Naive thymus-derived CD8-positive, alpha-beta T cell (primary cell): Measurements from ENCODE around the gene PLBD1. TPM values are rescaled to one million over a fixed set of nuclear protein-coding genes. Genes with fewer than 3 reads are reported as not detected.

Experiments
- ATAC-seq, 2 donors: fragments of 150-1000 bp; cut with Tn5 transposase in 1 of 2; sonication (Bioruptor Pico), chemical (Tn5 transposase) in 1 of 2; 1 replicate in 1 of 2; 2 replicates in 1 of 2; pipeline ENCODE4 v1.10.0; 2021; ENCODE audit warnings: mild to moderate bottlenecking in 2 of 2, moderate library complexity in 2 of 2
- POLR2A ChIA-PET: fragments of 350-600 bp; sonication (Branson Sonifier 250); formaldehyde crosslinking; loops from one replicate; lab custom pipeline; 2021; ENCODE audit warnings: antibody characterized with exemption; lab: Charles Lee
- DNase-seq, 10 donors: peaks; one replicate each; pipeline versions ENCODE4 v3.0.0 to v3.0.0-alpha.2; 2020 to 2022
- H3K27ac Mint-ChIP-seq, 10 donors: one replicate each; pipeline ENCODE4 v1.8.0; 2020 to 2022; ENCODE audit warnings: mild to moderate bottlenecking in 10 of 10, mixed read lengths in 10 of 10, moderate library complexity in 4 of 10, inconsistent platforms in 1 of 10
- H3K27me3 Mint-ChIP-seq, 5 donors: one replicate each; pipeline ENCODE4 v1.8.0; 2021 to 2022; ENCODE audit warnings: mixed read lengths in 5 of 5
- H3K36me3 Mint-ChIP-seq, 3 donors: one replicate each; pipeline ENCODE4 v1.8.0; 2020 to 2022; ENCODE audit warnings: mixed read lengths in 3 of 3, mild to moderate bottlenecking in 2 of 3, inconsistent platforms in 1 of 3
- H3K4me1 Mint-ChIP-seq, 4 donors: one replicate each; pipeline ENCODE4 v1.8.0; 2021 to 2022; ENCODE audit warnings: mixed read lengths in 4 of 4
- H3K4me3 Mint-ChIP-seq, 10 donors: one replicate each; pipeline ENCODE4 v1.8.0; 2020 to 2022; ENCODE audit warnings: mild to moderate bottlenecking in 10 of 10, mixed read lengths in 10 of 10, moderate library complexity in 6 of 10, inconsistent platforms in 1 of 10
- H3K9me3 Mint-ChIP-seq, 9 donors: one replicate each; pipeline ENCODE4 v1.8.0; 2020 to 2022; ENCODE audit warnings: mixed read lengths in 9 of 9, mild to moderate bottlenecking in 3 of 9, inconsistent platforms in 1 of 9, moderate library complexity in 1 of 9
- polyA plus RNA-seq, 3 donors: library from polyadenylated mRNA; unstranded; fragments of 300-500 nt; fragmentation: Illumina TruSeq; gene quantifications; one replicate each; pipeline ENCODE4 v1.2.3, GENCODE V29; 2021
- total RNA-seq, 8 experiments: library from RNA in 2 of 8; stranded (reverse) in 2 of 8; gene quantifications; one replicate each; pipeline ENCODE4 v1.2.3 and lab custom pipeline; 2021 to 2026

Gene PLBD1
- total and polyA plus RNA-seq, 5 experiments from 2014 or later: 0.25 to 1.2 (median 0.84) TPM; not detected in 1

DNA sequence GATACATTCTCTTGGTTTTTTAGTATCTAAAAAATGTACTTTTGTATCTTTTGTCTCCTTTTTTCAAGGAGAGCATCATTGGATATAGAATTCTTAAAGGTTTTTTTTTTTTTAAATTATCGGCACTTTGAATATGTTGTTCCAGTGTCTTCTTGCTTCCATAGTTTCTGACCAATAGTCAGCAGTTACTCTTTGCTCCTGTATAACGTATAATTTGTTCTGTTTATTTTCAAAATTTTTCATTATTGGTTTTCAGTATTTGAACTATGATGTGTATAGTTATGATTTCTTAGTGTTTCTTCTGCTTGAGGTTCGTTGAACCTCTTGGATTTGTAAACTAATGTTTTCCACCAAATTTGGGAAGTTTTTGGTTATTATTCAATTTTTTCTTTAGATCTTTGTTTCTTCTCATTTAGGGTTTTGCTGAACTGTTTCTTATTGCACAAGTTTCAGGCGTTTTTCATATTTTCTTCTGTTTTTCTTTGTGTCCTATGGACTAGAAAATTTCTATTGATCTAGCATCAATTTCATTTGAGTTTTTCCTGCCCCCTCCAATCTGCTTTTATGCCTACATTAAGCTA lies 93.9 kb downstream of the PLBD1 start:
- H3K27ac Mint-ChIP-seq: peak overlapping the region in 1 of 10 donors; percentile 31
- H3K9me3 Mint-ChIP-seq: peaks cover 10 to 54% (median 33%) of the 10 kb centered on the region in 9 donors
- H3K4me1 Mint-ChIP-seq: peaks cover 0 to 2% (median 0%) of the 10 kb centered on the region in 4 donors
- no peaks in the 10 kb centered on the region for H3K27me3 Mint-ChIP-seq
- POLR2A ChIA-PET: no interaction called here
- peak overlapping the region in 1 of 10 donors; percentile 15 for H3K4me3 Mint-ChIP-seq
- H3K36me3 Mint-ChIP-seq: peaks cover 43 to 88% (median 79%) of the 10 kb centered on the region in 3 donors
- DNase-seq (peak in 3 of 10 donors; percentile 12 to 38 (median 24)), ATAC-seq (no peak)

DNA sequence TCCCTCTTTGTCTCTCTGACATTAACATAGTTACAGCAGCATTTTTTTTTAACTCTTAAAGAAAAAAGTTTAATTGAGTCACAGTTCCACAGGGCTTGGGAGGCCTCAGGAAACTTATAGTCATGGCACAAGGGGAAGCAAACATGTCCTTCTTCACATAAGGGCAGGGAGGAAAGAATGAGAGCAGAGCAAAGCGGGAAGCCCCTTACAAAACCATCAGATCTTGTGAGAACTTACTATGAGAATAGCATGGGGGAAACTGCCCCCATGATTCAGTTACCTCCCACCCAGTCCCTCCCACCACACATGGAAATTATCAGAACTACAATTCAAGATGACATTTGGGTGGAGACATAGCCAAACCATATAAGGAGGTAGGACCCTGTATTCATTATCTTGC lies 96.2 kb downstream of the PLBD1 start:
- peaks cover 10 to 61% (median 33%) of the 10 kb centered on the region in 9 donors for H3K9me3 Mint-ChIP-seq
- peaks cover 49 to 92% (median 80%) of the 10 kb centered on the region in 3 donors for H3K36me3 Mint-ChIP-seq
- ATAC-seq (no peak), DNase-seq (no peak)
- no peak overlapping the region for H3K4me3 Mint-ChIP-seq
- no peaks in the 10 kb centered on the region for H3K27me3 Mint-ChIP-seq
- H3K4me1 Mint-ChIP-seq: peaks cover 0 to 7% (median 5%) of the 10 kb centered on the region in 4 donors
- peak overlapping the region in 2 of 10 donors; percentile 17 to 22 for H3K27ac Mint-ChIP-seq
- POLR2A ChIA-PET: no interaction called here

DNA sequence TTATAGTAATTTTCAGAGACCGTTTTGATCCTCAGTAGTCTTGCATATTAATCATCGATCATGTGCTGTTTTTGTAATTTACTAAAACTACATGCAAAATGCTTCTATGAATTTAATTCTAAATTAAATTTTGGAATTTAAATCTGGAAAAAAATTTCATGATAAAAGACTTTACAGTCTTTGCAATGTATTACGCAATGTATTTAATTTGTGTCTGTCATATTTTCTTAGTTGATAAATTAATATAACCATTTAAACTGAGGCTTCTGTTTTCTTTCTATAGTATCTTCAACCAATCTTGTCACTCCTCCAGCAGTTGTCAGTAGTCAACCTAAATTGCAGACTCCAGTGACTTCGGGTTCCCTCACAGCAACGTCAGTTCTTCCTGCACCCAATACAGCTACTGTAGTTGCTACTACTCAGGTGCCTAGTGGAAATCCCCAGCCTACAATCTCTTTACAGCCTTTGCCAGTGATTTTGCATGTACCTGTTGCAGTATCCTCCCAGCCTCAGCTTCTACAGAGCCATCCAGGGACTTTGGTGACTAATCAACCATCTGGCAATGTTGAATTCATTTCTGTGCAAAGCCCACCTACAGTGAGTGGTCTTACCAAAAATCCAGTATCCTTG lies 107.4 kb downstream of the PLBD1 start:
- no peak for DNase-seq
- H3K27ac Mint-ChIP-seq: peak overlapping the region in 7 of 10 donors; percentile 25 to 77 (median 52)
- no peaks in the 10 kb centered on the region for H3K9me3 Mint-ChIP-seq
- H3K4me1 Mint-ChIP-seq: peaks cover 6 to 33% (median 28%) of the 10 kb centered on the region in 4 donors
- H3K27me3 Mint-ChIP-seq: no peaks in the 10 kb centered on the region
- H3K36me3 Mint-ChIP-seq: peaks cover 7 to 78% (median 44%) of the 10 kb centered on the region in 3 donors
- POLR2A ChIA-PET: no interaction called here
- no peak overlapping the region for H3K4me3 Mint-ChIP-seq
- ATAC-seq: peak; percentile 33 to 44

DNA sequence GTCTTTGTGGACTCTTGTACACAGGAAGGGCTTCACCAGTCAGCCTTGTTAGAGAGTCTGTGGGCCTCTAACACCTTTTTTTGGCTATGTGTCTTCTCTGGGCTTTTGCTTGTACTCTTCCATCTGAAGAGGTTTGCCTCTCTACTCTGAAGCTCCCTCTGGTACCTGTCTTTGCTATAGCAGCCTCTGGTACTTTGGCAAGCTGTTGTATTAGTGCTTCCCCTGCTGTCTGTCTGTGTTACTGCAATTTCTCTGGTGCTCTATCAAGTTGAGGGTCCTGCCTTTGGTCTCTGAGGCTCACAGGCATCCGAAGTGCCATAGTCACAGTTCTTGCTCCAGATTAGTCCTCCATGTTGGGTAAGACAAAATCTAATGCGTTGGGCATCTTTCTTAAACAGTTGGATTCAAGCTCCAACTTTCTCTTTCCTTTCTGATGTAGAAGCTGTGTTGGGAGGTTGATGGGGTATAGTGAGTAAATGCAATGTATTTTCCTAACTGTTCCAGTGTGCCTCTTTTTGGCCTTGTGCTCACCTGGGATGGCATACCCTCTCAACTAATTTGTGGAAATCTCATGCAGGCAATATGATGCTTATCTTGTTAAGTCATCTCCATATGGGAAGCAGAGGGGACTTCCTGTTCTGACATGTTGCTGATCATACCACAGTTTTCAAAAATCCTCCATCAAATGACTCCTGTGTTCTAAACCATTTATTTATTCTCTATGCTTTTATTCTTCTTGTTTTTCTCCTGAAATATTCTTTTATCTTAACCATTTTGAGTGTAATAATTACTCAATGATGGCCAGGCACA lies 113.4 kb downstream of the PLBD1 start:
- H3K4me3 Mint-ChIP-seq: peak overlapping the region in 4 of 10 donors; percentile 9 to 35 (median 22)
- H3K9me3 Mint-ChIP-seq: peaks cover 0 to 17% (median 5%) of the 10 kb centered on the region in 9 donors
- peak overlapping the region in 9 of 10 donors; percentile 29 to 87 (median 82) for H3K27ac Mint-ChIP-seq
- peak; percentile 67 to 74 for ATAC-seq
- peak in 7 of 10 donors; percentile 3 to 41 (median 20) for DNase-seq
- POLR2A ChIA-PET: interaction anchor here (0.9 to 1.3 kb wide), 4 partner anchors 89 to 216 kb away, joined by 3 to 5 read pairs (median 3); partner anchors contain the start of gene ATF7IP
- H3K36me3 Mint-ChIP-seq: peaks cover 34 to 91% (median 61%) of the 10 kb centered on the region in 3 donors
- peaks cover 30 to 54% (median 49%) of the 10 kb centered on the region in 4 donors for H3K4me1 Mint-ChIP-seq
- no peaks in the 10 kb centered on the region for H3K27me3 Mint-ChIP-seq

Other genes with a start within 250 kb of the PLBD1 start
- 100 to 1,000 TPM; 164 to 174 TPM for gene ATF7IP, start 202.2 kb downstream of the PLBD1 start, total RNA-seq
- 10 to 100 TPM; 70.6 to 84.9 (median 83.1) TPM for gene ATF7IP, start 202.2 kb downstream of the PLBD1 start, polyA plus RNA-seq
- not detected for gene GUCY2C, start 128.7 kb upstream of the PLBD1 start, total RNA-seq
- not detected for gene GUCY2C, start 128.7 kb upstream of the PLBD1 start, polyA plus RNA-seq
- 100 to 1,000 TPM in 1 of 2 experiments, 10 to 100 TPM in 1; 93.8 to 106 TPM for gene WBP11, start 235.6 kb upstream of the PLBD1 start, total RNA-seq
- 10 to 100 TPM; 59.5 to 66.5 (median 59.8) TPM for gene WBP11, start 235.6 kb upstream of the PLBD1 start, polyA plus RNA-seq
- gene C12orf60, start 235.8 kb upstream of the PLBD1 start, total RNA-seq: 1 to 10 TPM in 1 of 2 experiments, under 1 TPM in 1; 0.71 to 1.3 TPM
- gene C12orf60, start 235.8 kb upstream of the PLBD1 start, polyA plus RNA-seq: 1 to 10 TPM in 2 of 3 donors, under 1 TPM in 1; 0.98 to 2.5 (median 1.7) TPM
- not detected for gene SMCO3, start 246.3 kb upstream of the PLBD1 start, total RNA-seq
- under 1 TPM in 1 of 3 donors, not detected in 2; 0.07 TPM for gene SMCO3, start 246.3 kb upstream of the PLBD1 start, polyA plus RNA-seq